WI38 (cell line): ENCODE measurements around the gene WDR59.
"Not testable (repeated sequence)": the region's sequence is repeated elsewhere in the genome, so short reads cannot be mapped to it uniquely, and the experiment has no call there.

Experiments
- H3K4me3 ChIP-seq: 2 replicates; pipeline ENCODE4 v1.5.1; 2011; ENCODE audit warnings: low read depth, mild to moderate bottlenecking, control low read depth, low read length
- TF ChIP-seq, protein P1 (sequence below): IDR thresholded peaks from 2 replicates; pipeline ENCODE4 v1.5.1; 2012; ENCODE audit warnings: low read depth, mild to moderate bottlenecking, control low read depth, low read length

Gene WDR59

DNA sequence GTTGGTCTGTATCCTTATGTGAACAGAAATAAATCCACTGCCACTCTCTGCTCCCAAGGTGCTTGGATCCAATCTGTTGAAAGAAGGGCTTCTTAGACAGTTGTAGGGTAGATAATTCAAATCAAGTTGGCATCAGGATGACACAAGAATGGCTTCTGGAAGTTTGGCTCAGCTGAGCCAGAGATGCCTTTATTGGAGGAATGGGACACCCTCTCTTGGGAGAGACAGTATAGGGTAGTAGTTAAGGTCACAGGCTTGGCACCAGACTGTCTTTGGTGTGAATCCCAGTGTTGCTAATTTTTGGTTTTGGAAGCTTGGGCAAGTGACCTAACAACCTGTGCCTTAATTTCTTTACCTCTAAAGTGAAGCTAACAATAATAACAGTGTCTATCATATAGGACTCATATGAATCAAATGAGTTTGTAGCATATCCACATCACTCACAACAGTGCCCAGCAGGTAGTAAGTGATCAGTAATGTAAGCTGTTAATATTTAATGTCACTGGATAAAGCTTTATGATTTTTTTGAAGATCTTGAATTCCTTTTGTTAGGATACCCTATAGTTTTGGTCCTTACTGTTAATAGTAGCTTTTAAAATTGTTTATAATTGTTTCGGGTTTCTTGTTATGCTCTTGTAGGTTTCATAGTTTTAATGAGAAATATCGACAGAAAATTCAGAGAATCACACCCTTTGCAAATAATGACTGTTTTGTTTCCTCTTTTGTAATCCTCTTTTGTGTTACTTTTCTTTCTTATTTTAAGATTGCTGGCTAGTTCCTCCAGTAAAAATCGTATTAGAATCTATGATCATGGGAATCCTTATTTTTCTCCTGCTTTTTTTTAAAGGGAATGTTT is 33.0 kb upstream of the WDR59 start:
- no peak overlapping the region for H3K4me3 ChIP-seq
- TF ChIP-seq, protein P1, sequence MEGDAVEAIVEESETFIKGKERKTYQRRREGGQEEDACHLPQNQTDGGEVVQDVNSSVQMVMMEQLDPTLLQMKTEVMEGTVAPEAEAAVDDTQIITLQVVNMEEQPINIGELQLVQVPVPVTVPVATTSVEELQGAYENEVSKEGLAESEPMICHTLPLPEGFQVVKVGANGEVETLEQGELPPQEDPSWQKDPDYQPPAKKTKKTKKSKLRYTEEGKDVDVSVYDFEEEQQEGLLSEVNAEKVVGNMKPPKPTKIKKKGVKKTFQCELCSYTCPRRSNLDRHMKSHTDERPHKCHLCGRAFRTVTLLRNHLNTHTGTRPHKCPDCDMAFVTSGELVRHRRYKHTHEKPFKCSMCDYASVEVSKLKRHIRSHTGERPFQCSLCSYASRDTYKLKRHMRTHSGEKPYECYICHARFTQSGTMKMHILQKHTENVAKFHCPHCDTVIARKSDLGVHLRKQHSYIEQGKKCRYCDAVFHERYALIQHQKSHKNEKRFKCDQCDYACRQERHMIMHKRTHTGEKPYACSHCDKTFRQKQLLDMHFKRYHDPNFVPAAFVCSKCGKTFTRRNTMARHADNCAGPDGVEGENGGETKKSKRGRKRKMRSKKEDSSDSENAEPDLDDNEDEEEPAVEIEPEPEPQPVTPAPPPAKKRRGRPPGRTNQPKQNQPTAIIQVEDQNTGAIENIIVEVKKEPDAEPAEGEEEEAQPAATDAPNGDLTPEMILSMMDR = no peak

DNA sequence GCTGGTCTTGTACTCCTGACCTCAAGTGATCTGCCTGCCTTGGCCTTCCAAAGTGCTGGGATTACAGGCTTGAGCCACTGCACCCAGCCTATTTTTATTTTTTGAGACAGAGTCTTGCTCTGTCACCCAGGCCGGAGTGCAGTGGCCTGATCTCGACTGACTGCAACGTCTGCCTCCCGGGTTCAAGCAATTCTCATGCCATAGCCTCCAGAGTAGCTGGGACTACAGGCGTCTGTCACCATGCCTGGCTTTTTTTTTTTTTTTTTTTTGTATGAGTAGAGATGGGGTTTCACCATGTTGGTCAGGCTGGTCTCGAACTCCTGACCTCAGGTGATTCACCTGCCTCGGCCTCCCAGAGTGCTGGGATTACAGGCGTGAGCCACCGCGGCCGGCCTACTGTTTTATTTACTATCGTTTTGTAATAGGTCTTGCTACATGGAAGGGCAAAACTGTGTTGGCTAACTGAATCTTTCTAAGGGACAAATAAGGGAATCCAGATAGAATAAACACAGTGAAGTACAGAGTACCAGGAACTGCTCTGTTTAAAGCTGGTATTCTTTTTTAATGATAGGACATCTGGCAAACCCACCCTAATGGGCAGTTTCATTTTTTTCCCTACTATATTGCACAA is 31.6 kb upstream of the WDR59 start:
- H3K4me3 ChIP-seq = not testable (repeated sequence)

DNA sequence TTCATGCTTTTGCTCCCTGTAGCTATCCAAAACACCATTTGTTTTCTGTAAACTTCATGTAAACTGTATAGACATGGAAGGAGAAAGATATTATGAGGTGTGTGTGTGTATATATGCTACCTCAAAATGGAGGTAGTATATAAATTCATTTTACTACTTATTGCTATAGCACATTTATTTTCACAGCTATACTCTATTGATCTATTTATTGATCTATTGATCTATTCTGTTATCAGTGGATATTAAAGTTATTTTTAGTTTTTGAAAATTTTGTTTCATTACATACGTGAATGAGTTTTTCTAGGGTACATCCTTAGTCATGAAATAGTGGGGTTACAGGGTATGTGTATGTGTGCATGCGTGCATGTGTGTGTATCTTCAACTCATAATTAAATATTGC is 29.4 kb upstream of the WDR59 start:
- TF ChIP-seq, protein P1 = no peak

DNA sequence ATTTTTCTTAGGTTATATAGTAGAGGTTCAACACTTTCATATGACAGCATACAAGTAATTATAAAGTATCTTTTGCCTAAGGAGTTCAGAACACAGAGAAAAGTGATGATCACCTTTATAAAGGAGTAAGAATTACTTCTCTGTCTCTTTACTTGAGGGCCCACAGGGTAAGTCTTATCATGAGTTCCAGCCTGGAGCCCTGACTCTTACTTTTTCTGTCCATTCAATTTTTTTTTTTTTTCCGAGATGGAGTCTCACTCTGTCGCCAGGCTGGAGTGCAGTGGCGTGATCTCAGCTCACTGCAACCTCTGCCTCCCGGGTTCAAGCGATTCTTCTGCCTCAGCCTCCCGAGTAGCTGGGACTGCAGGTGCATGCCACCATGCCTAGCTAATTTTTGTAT is 28.2 kb upstream of the WDR59 start:
- H3K4me3 ChIP-seq = not testable (repeated sequence)

More for the DNA sequence above, 29.4 kb upstream of the WDR59 start:
- H3K4me3 ChIP-seq = no peak overlapping the region

DNA sequence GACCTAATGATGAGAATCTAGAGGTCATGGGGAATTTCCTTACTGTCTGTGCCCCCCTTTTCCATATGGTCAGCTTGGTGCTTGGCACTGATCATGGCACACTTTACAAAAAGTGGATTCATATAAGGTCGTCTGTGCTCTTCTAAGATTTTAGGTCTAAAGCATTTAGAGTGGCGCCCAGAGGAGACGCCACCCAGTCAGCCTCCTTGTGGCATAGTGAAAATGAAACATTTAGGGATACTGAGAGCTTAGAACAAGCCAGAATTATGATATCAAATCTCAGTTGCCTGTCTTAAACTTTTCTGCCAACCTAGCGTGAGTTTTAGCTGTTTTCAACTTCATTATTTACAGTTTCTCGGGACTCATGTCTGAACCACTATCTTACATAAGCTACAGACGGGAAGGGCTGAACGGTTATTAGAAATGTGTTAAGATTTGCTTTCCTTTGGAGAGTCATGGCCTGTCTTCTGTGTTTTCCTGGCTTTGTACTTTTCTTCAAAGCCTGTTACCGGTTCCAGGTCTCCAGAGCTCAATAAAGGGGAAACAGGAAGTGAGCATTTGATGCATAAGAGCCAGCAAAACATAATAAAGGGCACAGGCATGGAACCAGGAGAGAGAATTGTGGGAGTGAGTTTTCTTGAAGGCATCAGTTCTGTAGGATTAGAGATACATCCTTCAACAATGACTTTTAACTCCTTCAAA is 27.6 kb upstream of the WDR59 start:
- TF ChIP-seq, protein P1 = no peak
- H3K4me3 ChIP-seq = no peak overlapping the region

DNA sequence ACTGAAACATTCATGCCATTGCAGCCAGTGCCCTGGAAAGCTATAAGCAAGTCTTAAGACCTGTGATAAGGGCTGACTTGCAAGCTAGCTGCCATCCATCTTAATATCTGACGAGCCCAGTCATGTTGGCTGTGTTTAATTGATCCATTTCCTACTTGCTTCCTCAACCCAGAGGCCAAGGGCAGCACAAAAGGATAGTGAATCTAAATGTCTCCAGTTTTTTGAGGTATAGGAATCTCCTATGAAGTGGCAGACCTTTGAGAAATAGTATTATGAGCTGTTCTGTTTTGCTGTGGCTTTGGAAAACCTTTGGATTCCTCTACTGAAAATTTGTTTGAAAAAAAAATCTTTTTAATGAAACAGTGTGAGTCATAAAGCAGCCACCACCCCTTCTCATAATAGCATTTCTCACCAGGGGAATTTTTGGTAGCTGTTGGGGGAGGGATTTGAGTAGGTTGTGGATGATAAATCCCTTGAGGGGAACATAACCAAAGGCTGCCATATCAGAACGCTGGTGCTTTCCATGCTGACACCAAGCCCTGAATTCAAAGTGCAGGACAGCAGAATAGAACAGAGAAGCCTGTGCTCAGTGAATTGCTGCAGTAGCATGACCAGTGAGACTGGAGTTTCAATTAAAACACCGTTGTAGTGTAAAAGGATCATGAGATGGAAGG is 26.8 kb upstream of the WDR59 start:
- 0 out of 2 replicates have a peak overlapping the region, but pooled peaks have one; percentile 8 for H3K4me3 ChIP-seq
- TF ChIP-seq, protein P1 = no peak

DNA sequence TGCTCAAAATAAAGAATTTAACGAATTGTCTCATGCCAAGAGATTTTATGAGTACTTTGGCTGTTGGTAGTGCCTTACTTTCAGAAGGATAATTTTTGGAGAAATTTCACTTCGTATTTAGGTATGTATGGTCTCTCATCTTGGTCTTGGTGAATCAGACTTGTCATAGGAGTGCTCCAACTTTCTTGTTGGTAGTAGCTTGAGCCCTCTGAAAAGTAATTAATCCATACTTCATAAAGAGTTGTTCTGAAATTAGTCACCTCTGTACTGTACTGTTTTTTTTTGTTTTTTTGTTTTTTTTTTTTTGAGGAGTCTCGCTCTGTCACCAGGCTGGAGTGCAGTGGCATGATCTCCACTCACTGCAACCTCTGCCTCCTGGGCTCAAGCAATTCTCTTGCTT is 25.5 kb upstream of the WDR59 start:
- TF ChIP-seq, protein P1 = no peak
- H3K4me3 ChIP-seq = no peak overlapping the region
